ENCODE measurements around the gene CMA1.

CMA1 gene, protein sequence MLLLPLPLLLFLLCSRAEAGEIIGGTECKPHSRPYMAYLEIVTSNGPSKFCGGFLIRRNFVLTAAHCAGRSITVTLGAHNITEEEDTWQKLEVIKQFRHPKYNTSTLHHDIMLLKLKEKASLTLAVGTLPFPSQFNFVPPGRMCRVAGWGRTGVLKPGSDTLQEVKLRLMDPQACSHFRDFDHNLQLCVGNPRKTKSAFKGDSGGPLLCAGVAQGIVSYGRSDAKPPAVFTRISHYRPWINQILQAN

GRCh38 chr14:24508155-24508840, at the start of gene CMA1:
Gene CMA1 (minus strand): TSS chr14:24508265. CDS start chr14:24508235, 30 bp downstream.
- TF ChIP-seq GATA2 (IDR thresholded peaks at IDR 0.05; ENCODE audit: low read depth, low read length) (no peak), GATA3 (IDR thresholded peaks at IDR 0.05; ENCODE audit: low read depth, low read length) (no peak)

DNA sequence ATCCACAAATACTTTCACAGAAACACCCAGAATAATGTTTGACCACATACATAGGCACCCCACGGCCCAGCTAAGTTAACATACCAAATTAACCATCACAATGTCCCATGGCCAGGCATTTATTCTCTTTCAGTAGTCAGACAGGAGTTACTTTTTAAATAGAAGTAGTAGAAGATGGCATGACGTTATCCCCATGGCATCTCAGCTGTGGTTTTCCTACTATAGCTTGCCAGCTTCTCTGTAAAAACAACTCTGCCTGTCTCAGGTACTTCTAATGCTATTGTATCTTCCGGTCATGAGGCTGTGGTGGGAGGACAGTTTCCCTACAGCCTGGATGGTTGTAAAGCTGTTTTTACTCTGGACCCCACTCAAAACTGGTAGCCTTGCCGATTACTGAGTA, 48.7 kb upstream of the CMA1 start:
- no peak for TF ChIP-seq GATA2 (IDR thresholded peaks at IDR 0.05; ENCODE audit: low read depth, low read length)
- TF ChIP-seq GATA3 (IDR thresholded peaks at IDR 0.05; ENCODE audit: low read depth, low read length): no peak

GRCh38 chr14:24542346-24542936, 34.4 kb upstream of the CMA1 start:
- TF ChIP-seq GATA3 (IDR thresholded peaks at IDR 0.05; ENCODE audit: low read depth, low read length): no peak
- TF ChIP-seq GATA2 (IDR thresholded peaks at IDR 0.05; ENCODE audit: low read depth, low read length): no peak

DNA sequence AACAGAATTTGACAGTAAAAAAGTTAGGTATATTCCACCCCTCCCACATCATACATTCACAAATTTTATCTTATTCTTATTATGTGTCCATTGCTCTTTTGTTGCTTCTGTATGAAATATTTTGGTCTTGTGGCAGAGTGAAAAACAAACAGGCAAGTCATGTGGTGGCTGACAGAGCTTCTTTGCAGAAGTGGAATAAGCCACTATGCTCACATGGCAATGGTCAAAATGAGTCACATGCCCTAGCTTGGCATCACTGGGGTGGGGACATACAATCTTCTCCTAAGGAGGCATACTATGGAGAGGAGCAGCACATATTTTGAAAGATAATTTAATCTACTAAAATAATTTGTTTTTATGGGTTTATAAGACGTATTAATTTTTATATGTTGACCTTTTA, 27.7 kb upstream of the CMA1 start:
- no peak for TF ChIP-seq GATA3 (IDR thresholded peaks at IDR 0.05; ENCODE audit: low read depth, low read length)
- no peak for TF ChIP-seq GATA2 (IDR thresholded peaks at IDR 0.05; ENCODE audit: low read depth, low read length)

DNA sequence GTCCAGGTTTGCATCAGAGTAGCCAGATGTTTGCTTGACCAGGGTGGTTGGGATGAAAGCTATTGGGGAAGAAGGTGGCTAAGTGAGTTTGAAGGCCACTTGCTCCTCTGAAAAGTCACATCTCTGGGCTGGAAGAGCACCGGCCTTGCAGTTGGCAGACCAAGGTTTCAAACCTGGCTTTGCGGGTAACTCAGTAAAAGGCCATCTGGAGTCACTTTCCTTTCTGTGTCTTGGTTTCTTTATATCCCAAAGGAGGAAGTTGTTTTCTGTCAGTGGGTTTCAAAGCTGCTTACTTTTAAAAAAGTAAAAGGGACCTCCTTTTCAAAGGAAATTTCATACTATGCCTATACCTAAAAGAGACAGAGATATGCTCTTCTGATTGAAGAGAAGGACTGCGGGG, 26.2 kb upstream of the CMA1 start:
- TF ChIP-seq GATA2 (IDR thresholded peaks at IDR 0.05; ENCODE audit: low read depth, low read length): no peak
- no peak for TF ChIP-seq GATA3 (IDR thresholded peaks at IDR 0.05; ENCODE audit: low read depth, low read length)

DNA sequence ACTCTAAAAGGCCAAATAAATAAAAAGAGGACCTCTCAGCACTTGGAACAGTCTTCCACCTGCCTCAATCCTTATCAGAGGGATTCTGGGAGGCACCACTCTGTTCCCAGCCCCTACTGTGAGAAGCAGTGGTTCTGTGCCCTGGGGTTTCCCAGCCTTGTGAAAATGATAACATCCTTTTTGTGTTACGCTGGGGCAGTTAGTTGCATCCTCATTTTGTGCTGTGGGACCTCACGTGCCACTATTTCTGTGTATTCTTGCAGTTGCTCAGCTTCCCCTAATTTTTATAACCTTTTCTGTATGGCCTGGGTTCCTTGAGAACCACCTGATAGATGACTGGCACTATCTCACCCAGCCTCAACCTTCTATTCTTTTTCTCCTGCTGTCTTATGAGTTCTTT, 10.8 kb upstream of the CMA1 start:
- TF ChIP-seq GATA2 (IDR thresholded peaks at IDR 0.05; ENCODE audit: low read depth, low read length) (no peak), GATA3 (IDR thresholded peaks at IDR 0.05; ENCODE audit: low read depth, low read length) (no peak)

DNA sequence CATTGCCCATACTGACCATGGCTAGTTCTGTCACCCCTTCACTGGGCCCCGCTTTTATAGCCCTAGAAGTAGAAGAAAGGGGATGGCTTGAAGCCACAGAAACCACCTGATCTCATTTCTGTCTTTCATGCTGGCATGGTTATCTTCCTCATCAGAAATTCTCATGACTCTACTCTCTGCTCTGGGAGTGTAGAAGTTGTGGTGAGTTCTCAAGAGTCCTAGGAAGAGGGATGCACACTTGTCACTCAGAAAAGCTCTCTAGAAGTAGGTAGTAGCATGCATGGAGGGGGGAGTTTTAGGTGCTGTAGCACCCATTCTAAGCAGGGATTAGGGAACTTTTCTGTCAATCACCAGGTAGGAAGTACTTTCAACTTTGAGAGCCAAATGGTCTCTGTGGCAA, 6.1 kb upstream of the CMA1 start:
- TF ChIP-seq GATA3 (IDR thresholded peaks at IDR 0.05; ENCODE audit: low read depth, low read length): no peak
- TF ChIP-seq GATA2 (IDR thresholded peaks at IDR 0.05; ENCODE audit: low read depth, low read length): no peak

DNA sequence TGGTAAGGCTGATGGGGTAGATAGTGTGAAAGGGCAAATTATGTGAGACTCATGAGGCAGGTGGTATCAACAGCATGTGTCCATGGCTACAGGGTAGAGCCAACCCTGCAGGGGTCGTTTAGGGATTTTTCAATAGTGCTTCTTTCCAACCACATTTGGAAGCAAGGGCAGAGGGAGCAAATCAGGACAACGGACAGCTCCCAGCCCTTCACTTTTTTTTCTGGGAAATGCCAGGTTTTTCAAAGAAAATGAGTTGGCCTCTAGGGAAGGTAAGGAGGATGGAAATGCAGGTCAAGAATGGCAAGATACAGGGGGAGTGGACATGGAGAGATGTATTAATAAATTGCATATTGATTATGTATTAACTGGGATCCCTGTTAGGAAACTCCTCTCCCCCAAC, 4.9 kb upstream of the CMA1 start:
- TF ChIP-seq GATA2 (IDR thresholded peaks at IDR 0.05; ENCODE audit: low read depth, low read length) (no peak), GATA3 (IDR thresholded peaks at IDR 0.05; ENCODE audit: low read depth, low read length) (no peak)

DNA sequence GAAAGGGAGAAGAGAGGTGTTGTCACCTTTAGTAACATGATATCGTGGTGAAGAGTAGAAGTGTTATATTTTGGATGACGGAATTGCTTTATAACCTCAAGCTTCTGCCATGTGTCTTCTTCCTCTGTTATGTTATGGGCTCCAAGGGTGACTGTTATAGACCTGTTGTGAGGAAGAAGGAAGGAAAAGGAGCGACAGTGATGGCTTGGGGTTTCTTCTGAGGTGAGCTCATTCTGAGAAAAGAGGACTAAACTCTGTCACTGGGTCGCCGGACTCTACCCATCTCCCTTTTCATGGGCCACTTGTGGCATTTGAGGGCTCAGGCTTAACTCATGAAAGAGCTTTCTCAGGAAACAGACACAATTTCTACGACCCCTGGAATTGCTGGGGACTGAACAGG, 1.6 kb downstream of the CMA1 start:
- TF ChIP-seq GATA3 (IDR thresholded peaks at IDR 0.05; ENCODE audit: low read depth, low read length): no peak
- no peak for TF ChIP-seq GATA2 (IDR thresholded peaks at IDR 0.05; ENCODE audit: low read depth, low read length)

GRCh38 chr14:24504425-24504950, 3.6 kb downstream of the CMA1 start:
- no peak for TF ChIP-seq GATA3 (IDR thresholded peaks at IDR 0.05; ENCODE audit: low read depth, low read length)
- TF ChIP-seq GATA2 (IDR thresholded peaks at IDR 0.05; ENCODE audit: low read depth, low read length): no peak

DNA sequence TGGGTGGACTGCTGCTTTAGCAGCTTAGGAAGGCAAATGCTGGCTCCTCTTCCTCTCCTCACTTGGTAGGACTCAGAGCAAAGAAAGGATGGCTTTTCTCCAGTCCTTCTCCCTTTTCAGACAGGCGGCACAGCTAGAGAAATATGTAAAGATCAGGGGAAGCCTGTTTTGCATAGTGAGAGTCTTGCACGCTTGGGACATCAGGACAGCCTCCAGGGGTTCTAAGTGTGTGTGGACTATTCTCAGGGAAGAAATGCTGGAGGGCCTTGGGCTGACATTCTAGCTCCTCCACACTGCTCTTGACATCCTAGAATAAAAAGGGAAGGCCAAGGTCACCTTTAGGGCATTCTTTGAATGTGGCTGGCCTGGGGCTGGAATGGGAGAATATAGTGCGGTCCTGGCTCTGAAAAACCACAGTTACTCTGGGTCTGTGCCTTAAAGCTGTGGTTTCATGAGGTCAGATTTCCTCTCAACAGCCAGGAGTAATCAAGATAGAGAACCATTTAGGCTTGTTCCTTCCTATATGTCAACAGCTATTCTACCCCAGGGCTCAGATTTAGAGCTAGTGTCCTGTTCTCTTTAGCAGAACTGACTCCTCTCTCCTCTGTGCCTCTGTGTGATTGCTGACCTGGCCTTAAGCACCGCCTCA, 24.3 kb downstream of the CMA1 start:
- TF ChIP-seq GATA2 (IDR thresholded peaks at IDR 0.05; ENCODE audit: low read depth, low read length) (no peak), GATA3 (IDR thresholded peaks at IDR 0.05; ENCODE audit: low read depth, low read length) (no peak)

GRCh38 chr14:24481622-24482324, 26.3 kb downstream of the CMA1 start:
- TF ChIP-seq GATA2 (IDR thresholded peaks at IDR 0.05; ENCODE audit: low read depth, low read length) (no peak), GATA3 (IDR thresholded peaks at IDR 0.05; ENCODE audit: low read depth, low read length) (no peak)

GRCh38 chr14:24475261-24475660, 32.8 kb downstream of the CMA1 start:
- TF ChIP-seq GATA2 (IDR thresholded peaks at IDR 0.05; ENCODE audit: low read depth, low read length) (no peak), GATA3 (IDR thresholded peaks at IDR 0.05; ENCODE audit: low read depth, low read length) (no peak)

DNA sequence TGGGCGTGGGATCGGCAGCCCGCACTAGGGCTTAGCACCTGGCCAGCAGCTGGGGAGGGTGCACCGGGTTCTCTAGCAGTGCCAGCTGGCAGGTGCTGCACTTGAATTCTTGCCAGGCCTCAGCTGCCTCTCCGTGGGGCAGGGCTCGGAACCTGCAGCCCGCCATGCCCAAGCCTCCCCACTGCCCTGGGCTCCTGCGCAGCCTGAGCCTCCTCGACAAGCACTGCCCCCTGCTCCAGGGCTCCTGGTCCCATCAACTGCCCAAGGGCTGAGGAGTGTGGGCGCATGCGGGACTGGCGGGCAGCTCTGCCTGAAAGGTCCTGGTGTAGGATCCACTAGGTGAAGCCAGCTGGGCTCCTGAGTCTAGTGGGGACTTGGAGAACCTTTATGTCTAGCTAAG, 34.9 kb downstream of the CMA1 start:
- TF ChIP-seq GATA3 (IDR thresholded peaks at IDR 0.05; ENCODE audit: low read depth, low read length): no peak
- TF ChIP-seq GATA2 (IDR thresholded peaks at IDR 0.05; ENCODE audit: low read depth, low read length): no peak

Data from SH-SY5Y (cell line).